K562 (cell line): Measurements from ENCODE around the gene NT5E. TPM values are rescaled to one million over a fixed set of nuclear protein-coding genes. Genes with fewer than 3 reads are reported as not detected.

ENCODE experiments used
- ATAC-seq: fragments of 200-7000 bp; cut with Tn5 transposase; 3 replicates; pipeline ENCODE4 v1.9.1; 2020; ENCODE audit warnings: moderate library complexity
- BruUV-seq: library from RNA; stranded (reverse); fragments of 400-500 nt; replicated peaks from 2 replicates; lab custom pipeline; 2021; lab: Mats Ljungman, UMichigan
- CTCF ChIA-PET: fragments of 300-600 bp; formaldehyde crosslinking; extraction: SDS; loops from one replicate; lab custom pipeline; 2021; ENCODE audit warnings: low intra/inter-chr PET ratio; lab: Yijun Ruan, JAX
- POLR2A ChIA-PET: fragments of 300-600, 350-650 bp; sonication (Branson Sonifier 250); formaldehyde crosslinking; extraction: SDS; loops from one replicate; lab custom pipeline; 2021; ENCODE audit warnings: antibody characterized with exemption, inconsistent platforms; lab: Yijun Ruan, JAX
- DNase-seq, 4 experiments: peaks; one replicate each; pipeline versions ENCODE4 v3.0.0 to v3.0.0-alpha.2; 2011 to 2018; ENCODE audit warnings: low spot score in 3 of 4, mixed read lengths in 3 of 4; ENCODE audit errors: extremely low read depth in 1 of 4
- FAIRE-seq: peaks from 2 replicates; lab custom pipeline; 2011; peaks lifted over from hg19 to GRCh38; lab: Jason Lieb, UNC
- H2AFZ ChIP-seq: 2 replicates; pipeline ENCODE4 v1.6.0; 2011; ENCODE audit warnings: low read depth, low read length, control low read depth, inconsistent platforms
- H3K27ac ChIP-seq: fragments of 200-600 bp; 3 replicates; pipeline ENCODE4 v1.8.0; 2011; ENCODE audit warnings: low read depth, mild to moderate bottlenecking, control low read depth, inconsistent platforms, low read length, moderate library complexity, mixed read lengths; ENCODE audit errors: extremely low read depth
- H3K27me3 ChIP-seq, 2 experiments: fragments of 300-600 bp in 1 of 2; 2 replicates in 1 of 2; 3 replicates in 1 of 2; pipeline versions ENCODE4 v1.6.0 to v1.8.0; 2011; ENCODE audit warnings: inconsistent platforms in 2 of 2, low read length in 2 of 2, mild to moderate bottlenecking in 1 of 2, mixed read lengths in 1 of 2, moderate library complexity in 1 of 2; ENCODE audit not compliant: control insufficient read depth in 2 of 2, insufficient read depth in 2 of 2
- H3K36me3 ChIP-seq: fragments of 300-600 bp; 3 replicates; pipeline ENCODE4 v1.8.0; 2011; ENCODE audit warnings: mild to moderate bottlenecking, low read length, inconsistent platforms; ENCODE audit not compliant: control insufficient read depth, insufficient read depth
- H3K4me1 ChIP-seq, 2 experiments: fragments of 200-600 bp in 1 of 2; replicated peaks in 1 of 2; 2 replicates in 1 of 2; 3 replicates in 1 of 2; pipeline versions ENCODE4 v1.5.1 to v1.8.0; 2011; ENCODE audit warnings: inconsistent platforms in 2 of 2, low read length in 2 of 2, mild to moderate bottlenecking in 1 of 2, mixed read lengths in 1 of 2, moderate library complexity in 1 of 2; ENCODE audit not compliant: control insufficient read depth in 2 of 2, insufficient read depth in 2 of 2
- H3K4me2 ChIP-seq: 2 replicates; pipeline ENCODE4 v1.6.1; 2011; ENCODE audit warnings: low read length, control low read depth, inconsistent platforms, mixed read lengths; ENCODE audit not compliant: insufficient read depth
- H3K4me3 ChIP-seq: fragments of 200-600 bp; sonication (generic), shearing (Covaris generic); 2 replicates; pipeline ENCODE4 v1.5.1; 2016; ENCODE audit warnings: control low read depth, inconsistent platforms
- H3K79me2 ChIP-seq: fragments of 200-600 bp; 3 replicates; pipeline ENCODE4 v1.8.0; 2011; ENCODE audit warnings: low read length, inconsistent platforms; ENCODE audit not compliant: control insufficient read depth, insufficient read depth
- H3K9ac ChIP-seq, 2 experiments: 2 replicates each; pipeline versions ENCODE4 v1.6.0 to v1.6.1; 2011; ENCODE audit warnings: low read depth in 2 of 2, low read length in 2 of 2, control low read depth in 1 of 2, inconsistent platforms in 1 of 2, mild to moderate bottlenecking in 1 of 2, mixed read lengths in 1 of 2; ENCODE audit not compliant: insufficient read depth in 1 of 2
- H3K9me1 ChIP-seq: one replicate; pipeline ENCODE4 v1.6.0; 2011; ENCODE audit warnings: inconsistent platforms, mild to moderate bottlenecking, low read length, moderate library complexity; ENCODE audit not compliant: control insufficient read depth, insufficient read depth
- H3K9me3 ChIP-seq: replicated peaks from 2 replicates; pipeline ENCODE4 v1.5.1; 2011; ENCODE audit warnings: low read depth, low read length, inconsistent platforms; ENCODE audit not compliant: control insufficient read depth, insufficient read depth
- H4K20me1 ChIP-seq: replicated peaks from 2 replicates; pipeline ENCODE4 v1.6.1; 2011; ENCODE audit warnings: low read length, inconsistent platforms, mixed read lengths; ENCODE audit not compliant: control insufficient read depth, insufficient read depth
- CHD4 ChIP-seq: fragments of 200-600 bp; sonication (generic); IDR thresholded peaks from 3 replicates; pipeline ENCODE4 v1.6.1; 2012; ENCODE audit warnings: low read depth, mild to moderate bottlenecking, mixed read lengths, low read length, inconsistent platforms; ENCODE audit not compliant: insufficient read depth, insufficient replicate concordance, poor library complexity, severe bottlenecking
- GTF2B ChIP-seq: IDR thresholded peaks from 2 replicates; pipeline ENCODE4 v1.6.1; 2011; ENCODE audit not compliant: insufficient read length; ENCODE audit errors: extremely low read depth
- MXD1 ChIP-seq: fragments of 250-450 bp; sonication (Bioruptor Pico); IDR thresholded peaks from 2 replicates; pipeline ENCODE4 v1.8.0; 2021; ENCODE audit warnings: borderline replicate concordance, mild to moderate bottlenecking, moderate library complexity; ENCODE audit not compliant: poor library complexity, severe bottlenecking
- PHB ChIP-seq: fragments of 250-450 bp; sonication (Bioruptor Pico); IDR thresholded peaks from 2 replicates; pipeline ENCODE4 v1.5.0; 2021
- ZBTB49 ChIP-seq: sonication (generic); formaldehyde crosslinking; IDR thresholded peaks from 2 replicates; pipeline ENCODE4 v1.8.0; 2022; ENCODE audit warnings: missing genetic modification reagents, mild to moderate bottlenecking, borderline replicate concordance
- ZC3H11A ChIP-seq: IDR thresholded peaks from 2 replicates; pipeline ENCODE4 v1.6.1; 2012; ENCODE audit warnings: low read depth, low read length, improper control_type of control experiment
- ZNF24 ChIP-seq: fragments of 450-650 bp; IDR thresholded peaks from 2 replicates; pipeline ENCODE4 v1.6.1; 2016
- ZNF41 ChIP-seq: fragments of 250-450 bp; sonication (Bioruptor Pico); conservative IDR thresholded peaks from 2 replicates; pipeline ENCODE4 v1.4.0; 2020; ENCODE audit warnings: mild to moderate bottlenecking
- ZNF655 ChIP-seq: fragments of 250-450 bp; sonication (Bioruptor Pico); IDR thresholded peaks from 2 replicates; pipeline ENCODE4 v1.5.0; 2021
- ZNF77 ChIP-seq: fragments of 250-450 bp; sonication (Bioruptor Pico); IDR thresholded peaks from 2 replicates; pipeline ENCODE4 v1.5.0; 2020
- WGBS: fragments of 100-300 bp; shearing (Covaris generic); methylation state at CpG from one replicate; pipeline ENCODE4 v1.1.6; 2016; ENCODE audit warnings: low coverage, mixed read lengths; ENCODE audit not compliant: insufficient coverage; ENCODE audit errors: missing lambda C conversion rate; 5-methylcytosine and 5-hydroxymethylcytosine counted together
- in situ Hi-C: fragments of 300-500 bp; cut with MboI; formaldehyde crosslinking; loops from 4 replicates; pipeline ENCODE4 v1.15.0; 2018; ENCODE audit warnings: inconsistent platforms, mixed read lengths
- intact Hi-C: fragments of 100-400 bp; cut with micrococcal nuclease; formaldehyde crosslinking; loops from 2 replicates; pipeline ENCODE4 v1.14.2; 2022
- polyA plus RNA-seq, 8 experiments: library from polyadenylated mRNA; depleted of rRNA in 4 of 8; stranded (reverse) in 5 of 8; unstranded in 3 of 8; fragments of >200 nt; fragmentation: Nextera tagmentation in 2 of 8; fragmentation: Illumina TruSeq in 1 of 8; extraction: Ambion mirVana in 2 of 8; extraction: Trizol in 1 of 8; gene quantifications; 2 replicates each; pipeline versions ENCODE4 v1.2.1 to v1.2.3, GENCODE V29; 2011 to 2014; ENCODE audit warnings: inconsistent platforms in 1 of 8, missing spikeins in 1 of 8
- total RNA-seq, 7 experiments: library from RNA; depleted of rRNA in 6 of 7; stranded (reverse); fragments of >200 nt in 6 of 7; fragmentation: Illumina TruSeq in 2 of 7; extraction: Trizol in 2 of 7; gene quantifications; 2 replicates each; pipeline versions ENCODE4 v1.2.1 to v1.2.3, GENCODE V29; 2011 to 2021; ENCODE audit warnings: low replicate concordance in 1 of 7

NT5E gene
- total and polyA plus RNA-seq, 9 of the 15 experiments (the other 6 are each of a cell fraction or from before 2014, with no cell fraction given) = 0.01 to 0.13 TPM; not detected in 7

GRCh38 chr6:85416766-85417165, 33.1 kb upstream of the NT5E start:
- intact Hi-C loops (no loop called here), in situ Hi-C loops (no loop called here)
- 0% methylated on average over 2 of the region's 2 CpGs for WGBS
- no peak overlapping the region for H2AFZ ChIP-seq
- H4K20me1 ChIP-seq = no peaks in the 10 kb centered on the region
- no peak overlapping the region for H3K9ac ChIP-seq
- ATAC-seq = no peak
- H3K4me1 ChIP-seq = no peaks in the 10 kb centered on the region
- H3K27ac ChIP-seq = no peak overlapping the region
- no peaks in the 10 kb centered on the region for H3K9me1 ChIP-seq
- no TSS peak for BruUV-seq
- no peaks in the 10 kb centered on the region for H3K9me3 ChIP-seq
- no peak for DNase-seq
- POLR2A ChIA-PET = no interaction called here
- TF ChIP-seq ZNF41 (CRISPR knock-in tag) = no peak
- no peak for TF ChIP-seq ZNF24
- no peak for TF ChIP-seq PHB (CRISPR knock-in tag)
- H3K4me2 ChIP-seq = no peak overlapping the region
- no peaks in the 10 kb centered on the region for H3K36me3 ChIP-seq
- H3K4me3 ChIP-seq = no peak overlapping the region
- CTCF ChIA-PET = no interaction called here
- H3K27me3 ChIP-seq = no peaks in the 10 kb centered on the region
- FAIRE-seq = no peak
- no peaks in the 10 kb centered on the region for H3K79me2 ChIP-seq

GRCh38 chr6:85417336-85417735, 32.5 kb upstream of the NT5E start:
- FAIRE-seq = no peak
- CTCF ChIA-PET = no interaction called here
- POLR2A ChIA-PET = no interaction called here
- TF ChIP-seq ZBTB49 (CRISPR knock-in tag) (no peak), ZNF77 (no peak), ZNF655 (CRISPR knock-in tag) (no peak), CHD4 (no peak), ZC3H11A (no peak), MXD1 (no peak), GTF2B (no peak)

More at GRCh38 chr6:85417336-85417735, 32.5 kb upstream of the NT5E start:
- no peaks in the 10 kb centered on the region for H3K9me1 ChIP-seq
- H2AFZ ChIP-seq = no peak overlapping the region
- in situ Hi-C loops (no loop called here), intact Hi-C loops (no loop called here)
- H4K20me1 ChIP-seq = no peaks in the 10 kb centered on the region
- H3K4me2 ChIP-seq = no peak overlapping the region
- H3K9me3 ChIP-seq = no peaks in the 10 kb centered on the region
- H3K4me3 ChIP-seq = no peak overlapping the region
- H3K36me3 ChIP-seq = no peaks in the 10 kb centered on the region
- DNase-seq = no peak
- no peak overlapping the region for H3K27ac ChIP-seq
- ATAC-seq = no peak
- no peaks in the 10 kb centered on the region for H3K27me3 ChIP-seq
- no peak overlapping the region for H3K9ac ChIP-seq
- no TSS peak for BruUV-seq
- no peaks in the 10 kb centered on the region for H3K4me1 ChIP-seq
- no peaks in the 10 kb centered on the region for H3K79me2 ChIP-seq
